A549 (cell line): ENCODE results near the gene ARL8B.

ENCODE experiments used
- CBX8 ChIP-seq: fragments of 200-600 bp; sonication (generic); IDR thresholded peaks from 2 replicates; pipeline ENCODE4 v1.6.1; 2016
- CEBPB ChIP-seq, 2 experiments: fragments of >200 bp in 1 of 2; sonication (Bioruptor Twin) in 1 of 2; formaldehyde crosslinking in 1 of 2; IDR thresholded peaks; 2 replicates each; pipeline ENCODE4 v1.6.1; 2012 to 2016
- CTCF ChIP-seq: fragments of >200 bp; sonication (Bioruptor Twin); formaldehyde crosslinking; IDR thresholded peaks from 3 replicates; pipeline ENCODE4 v1.5.1; 2016
- FOSL2 ChIP-seq, 2 experiments: fragments of 450-650 bp in 1 of 2; fragments of >200 bp in 1 of 2; sonication (Bioruptor Twin) in 1 of 2; formaldehyde crosslinking; IDR thresholded peaks; 2 replicates each; pipeline versions ENCODE4 v1.5.0 to v1.6.1; 2016 to 2020; ENCODE audit warnings: mild to moderate bottlenecking in 1 of 2, moderate library complexity in 1 of 2
- HDAC2 ChIP-seq: fragments of 200-600 bp; sonication (generic); IDR thresholded peaks from 2 replicates; pipeline ENCODE4 v1.6.1; 2016
- HEYL ChIP-seq: fragments of 250-450 bp; sonication (Bioruptor Pico); IDR thresholded peaks from 2 replicates; pipeline ENCODE4 v1.8.0; 2021; ENCODE audit warnings: mild to moderate bottlenecking, moderate library complexity
- JUN ChIP-seq, 2 experiments: fragments of >200 bp; sonication (Bioruptor Twin); formaldehyde crosslinking; IDR thresholded peaks; 2 replicates in 1 of 2; 3 replicates in 1 of 2; pipeline ENCODE4 v1.6.1; 2016 to 2017
- PHF8 ChIP-seq: fragments of 200-600 bp; sonication (generic); IDR thresholded peaks from 2 replicates; pipeline ENCODE4 v1.6.1; 2016; ENCODE audit warnings: low read depth, mild to moderate bottlenecking, antibody characterized with exemption, moderate library complexity, borderline replicate concordance
- POLR2AphosphoS2 ChIP-seq: conservative IDR thresholded peaks from 2 replicates; pipeline ENCODE4 v1.6.1; 2012; ENCODE audit warnings: low read length, improper control_type of control experiment, inconsistent platforms
- RNF2 ChIP-seq: fragments of 200-600 bp; sonication (generic); IDR thresholded peaks from 2 replicates; pipeline ENCODE4 v1.6.1; 2016; ENCODE audit warnings: low read depth, mild to moderate bottlenecking, antibody characterized with exemption, moderate library complexity, borderline replicate concordance
- ZFP36 ChIP-seq: fragments of 450-650 bp; IDR thresholded peaks from 2 replicates; pipeline ENCODE4 v1.6.1; 2014; ENCODE audit warnings: borderline replicate concordance; ENCODE audit not compliant: partially characterized antibody
- ZNF302 ChIP-seq: fragments of 250-450 bp; sonication (Bioruptor Pico); IDR thresholded peaks from 2 replicates; pipeline ENCODE4 v1.9.0; 2021; ENCODE audit warnings: inconsistent platforms, mild to moderate bottlenecking, moderate library complexity
- ZSCAN20 ChIP-seq: fragments of 250-450 bp; sonication (Bioruptor Pico); IDR thresholded peaks from 2 replicates; pipeline ENCODE4 v1.8.0; 2022; ENCODE audit warnings: mild to moderate bottlenecking, moderate library complexity

- TF ChIP-seq POLR2AphosphoS2 (no peak; the same call in 1 of the 2 replicates), CTCF (no peak), FOSL2 (IDR thresholded peaks at IDR 0.05) (no peak), FOSL2 (CRISPR knock-in tag; IDR thresholded peaks at IDR 0.05) (no peak), CEBPB (IDR thresholded peaks at IDR 0.05) (no peak), HEYL (CRISPR knock-in tag) (no peak), ZFP36 (no peak), PHF8 (no peak), JUN (IDR thresholded peaks at IDR 0.05) (no peak), HDAC2 (no peak), ZNF302 (CRISPR knock-in tag) (no peak), ZSCAN20 (CRISPR knock-in tag) (no peak), CBX8 (no peak), RNF2 (no peak)
Observed at GRCh38 chr3:5194341-5194740, 72.2 kb downstream of the ARL8B start.
